Measurements from ENCODE around the gene C6orf62.

Gene C6orf62

GRCh38 chr6:24660105-24660504 lies 58.8 kb downstream of the C6orf62 start:
- H3K27me3 ChIP-seq (ENCODE audit: insufficient read depth, poor library complexity, severe bottlenecking): no peaks in the 10 kb centered on the region
- no peak overlapping the region for H3K27ac ChIP-seq (replicated peaks)
- no peak overlapping the region for H3K4me3 ChIP-seq (replicated peaks; ENCODE audit: insufficient read depth, low read length)
- no peak for DNase-seq (ENCODE audit: low read depth in 1 of 2, low spot score in 1 of 2)
- TF ChIP-seq REST (IDR thresholded peaks at IDR 0.05; ENCODE audit: insufficient replicate concordance, low read depth): no peak
- TF ChIP-seq GABPA (IDR thresholded peaks at IDR 0.05; ENCODE audit: low read depth): no peak
- no peak for TF ChIP-seq POLR2AphosphoS5 (IDR thresholded peaks at IDR 0.05; ENCODE audit: low read depth)
- no peak for TF ChIP-seq CTCF (IDR thresholded peaks at IDR 0.05; ENCODE audit: insufficient read depth, low read length)
- TF ChIP-seq SPI1 (IDR thresholded peaks at IDR 0.05; ENCODE audit: borderline replicate concordance, low read depth): no peak

GRCh38 chr6:24659561-24659960 lies 59.4 kb downstream of the C6orf62 start:
- DNase-seq (ENCODE audit: low read depth in 1 of 2, low spot score in 1 of 2): no peak
- H3K27me3 ChIP-seq (ENCODE audit: insufficient read depth, poor library complexity, severe bottlenecking): no peaks in the 10 kb centered on the region
- TF ChIP-seq REST (IDR thresholded peaks at IDR 0.05; ENCODE audit: insufficient replicate concordance, low read depth) (no peak), SPI1 (IDR thresholded peaks at IDR 0.05; ENCODE audit: borderline replicate concordance, low read depth) (no peak), CTCF (IDR thresholded peaks at IDR 0.05; ENCODE audit: insufficient read depth, low read length) (no peak), GABPA (IDR thresholded peaks at IDR 0.05; ENCODE audit: low read depth) (no peak), POLR2AphosphoS5 (IDR thresholded peaks at IDR 0.05; ENCODE audit: low read depth) (no peak)
- H3K4me3 ChIP-seq (replicated peaks; ENCODE audit: insufficient read depth, low read length): no peak overlapping the region
- no peak overlapping the region for H3K27ac ChIP-seq (replicated peaks)

DNA sequence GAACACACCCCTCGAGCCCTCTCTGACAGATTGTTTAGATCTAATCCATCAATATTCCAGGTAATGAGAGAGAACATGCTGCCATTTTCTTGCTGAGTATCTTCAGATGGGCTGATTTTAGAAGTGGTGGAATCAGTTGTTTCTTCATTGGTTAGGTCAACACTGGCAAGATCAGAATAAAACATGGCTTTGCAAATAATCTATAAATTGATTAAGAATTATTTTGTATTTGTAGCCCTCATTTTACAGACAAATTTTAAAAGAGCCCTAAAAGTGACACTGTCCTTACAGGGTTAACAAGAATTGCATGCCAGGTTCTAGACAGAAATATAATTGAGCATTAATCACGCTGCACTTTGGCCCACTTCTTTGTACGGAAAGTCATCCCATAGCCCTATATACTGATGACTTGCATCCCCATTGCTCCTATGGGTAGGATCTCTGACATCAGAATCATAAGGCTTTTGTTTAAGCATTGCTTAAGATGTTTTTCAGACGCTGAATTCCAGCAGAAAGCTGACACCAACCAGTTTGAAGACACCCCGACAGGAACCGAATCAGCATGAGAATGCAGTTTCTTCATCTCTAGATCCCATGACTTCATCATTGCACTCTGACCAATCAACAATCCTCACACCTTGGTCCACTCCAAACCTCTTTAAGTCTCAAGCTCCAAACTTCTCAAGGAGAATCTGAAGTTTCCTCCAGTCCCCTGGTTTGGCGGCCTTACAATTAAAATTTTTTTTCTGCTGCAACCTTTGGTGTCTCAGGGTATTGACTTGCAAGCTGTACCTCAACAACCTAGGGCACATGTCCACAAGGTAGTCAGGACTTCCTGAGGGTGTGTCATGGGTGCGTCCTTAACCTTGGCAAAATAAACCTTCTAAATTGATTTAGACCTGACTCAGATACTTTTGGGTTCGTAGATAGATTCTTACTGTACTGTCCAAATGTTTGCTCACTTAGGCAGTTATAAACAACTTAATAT lies 60.1 kb downstream of the C6orf62 start:
- Histone ChIP-seq H3K4me3 (replicated peaks; ENCODE audit: insufficient read depth, low read length) (no peak overlapping the region), H3K27me3 (ENCODE audit: insufficient read depth, poor library complexity, severe bottlenecking) (no peaks in the 10 kb centered on the region), H3K27ac (replicated peaks) (no peak overlapping the region)
- TF ChIP-seq CTCF (IDR thresholded peaks at IDR 0.05; ENCODE audit: insufficient read depth, low read length) (no peak), GABPA (IDR thresholded peaks at IDR 0.05; ENCODE audit: low read depth) (no peak), SPI1 (IDR thresholded peaks at IDR 0.05; ENCODE audit: borderline replicate concordance, low read depth) (no peak), REST (IDR thresholded peaks at IDR 0.05; ENCODE audit: insufficient replicate concordance, low read depth) (no peak), POLR2AphosphoS5 (IDR thresholded peaks at IDR 0.05; ENCODE audit: low read depth) (no peak)
- no peak for DNase-seq (ENCODE audit: low read depth in 1 of 2, low spot score in 1 of 2)

Data from HL-60 (cell line).